ENCODE measurements around the gene CCDC87.
"Not testable (repeated sequence)": the region's sequence is repeated elsewhere in the genome, so short reads cannot be mapped to it uniquely, and the experiment has no call there.

The CCDC87 gene

GRCh38 chr11:66556086-66556485 is 36.8 kb downstream of the CCDC87 start:
- Mint-ChIP-seq H3K4me1 (peaks cover 6% of the 10 kb centered on the region), H3K9me3 (no peaks in the 10 kb centered on the region)

DNA sequence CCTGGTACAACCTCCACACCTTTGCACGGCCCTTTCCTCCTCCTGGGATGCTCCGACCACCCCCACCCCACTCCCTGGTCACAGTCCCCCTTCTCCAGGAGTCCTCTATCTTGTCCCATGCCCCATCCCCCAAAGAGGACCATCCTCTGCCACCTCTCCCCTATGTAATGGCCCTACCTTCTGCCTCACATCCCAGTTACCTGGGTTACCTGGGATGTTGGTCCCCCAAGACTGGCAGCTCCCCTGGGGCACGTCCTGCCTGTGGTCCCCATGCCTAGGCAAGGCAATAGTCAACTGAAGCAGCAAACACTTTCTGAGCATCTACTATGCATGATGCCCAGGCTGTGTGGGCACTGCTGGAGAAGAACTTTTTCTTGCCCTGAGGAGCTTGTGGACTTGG is 37.4 kb downstream of the CCDC87 start:
- no peak for DNase-seq
- no peak overlapping the region for H3K27ac Mint-ChIP-seq
- H3K27me3 Mint-ChIP-seq = peaks cover 33% of the 10 kb centered on the region
- H3K4me3 Mint-ChIP-seq = no peak overlapping the region
- no peak for ATAC-seq
- H3K4me1 Mint-ChIP-seq = peaks cover 6% of the 10 kb centered on the region
- no peaks in the 10 kb centered on the region for H3K9me3 Mint-ChIP-seq

More at GRCh38 chr11:66556086-66556485, 36.8 kb downstream of the CCDC87 start:
- H3K27me3 Mint-ChIP-seq = peaks cover 33% of the 10 kb centered on the region
- H3K4me3 Mint-ChIP-seq = no peak overlapping the region
- ATAC-seq (no peak), DNase-seq (no peak)
- peak overlapping the region in 1 of 2 donors; percentile 74 for H3K27ac Mint-ChIP-seq

- H3K9me3 Mint-ChIP-seq = no peaks in the 10 kb centered on the region
- ATAC-seq (no peak), DNase-seq (no peak)
- peaks cover 6% of the 10 kb centered on the region for H3K4me1 Mint-ChIP-seq
- peaks cover 33% of the 10 kb centered on the region for H3K27me3 Mint-ChIP-seq
- H3K4me3 Mint-ChIP-seq = no peak overlapping the region
- H3K27ac Mint-ChIP-seq = no peak overlapping the region
Observed at GRCh38 chr11:66554602-66555001, 38.3 kb downstream of the CCDC87 start.

- H3K27ac Mint-ChIP-seq = no peak overlapping the region
- DNase-seq (no peak), ATAC-seq (no peak)
- H3K9me3 Mint-ChIP-seq = no peaks in the 10 kb centered on the region
- no peaks in the 10 kb centered on the region for H3K4me1 Mint-ChIP-seq
- H3K27me3 Mint-ChIP-seq = peaks cover 14% of the 10 kb centered on the region
- no peak overlapping the region for H3K4me3 Mint-ChIP-seq
Observed at GRCh38 chr11:66550887-66551286, 42.0 kb downstream of the CCDC87 start.

GRCh38 chr11:66549696-66550095 is 43.2 kb downstream of the CCDC87 start:
- Mint-ChIP-seq H3K9me3 (no peaks in the 10 kb centered on the region), H3K4me3 (no peak overlapping the region), H3K27ac (no peak overlapping the region), H3K4me1 (peaks cover 6% of the 10 kb centered on the region), H3K27me3 (peaks cover 7% of the 10 kb centered on the region)
- no peak for DNase-seq
- ATAC-seq = no peak

GRCh38 chr11:66548774-66549630 is 43.9 kb downstream of the CCDC87 start:
- Mint-ChIP-seq H3K9me3 (no peaks in the 10 kb centered on the region), H3K27ac (no peak overlapping the region), H3K27me3 (peaks cover 7% of the 10 kb centered on the region), H3K4me3 (no peak overlapping the region), H3K4me1 (peaks cover 13% of the 10 kb centered on the region)
- no peak for DNase-seq
- ATAC-seq = no peak

- peaks cover 22% of the 10 kb centered on the region for H3K4me1 Mint-ChIP-seq
- ATAC-seq = no peak
- H3K4me3 Mint-ChIP-seq = no peak overlapping the region
- no peak overlapping the region for H3K27ac Mint-ChIP-seq
- no peaks in the 10 kb centered on the region for H3K9me3 Mint-ChIP-seq
- DNase-seq = no peak
- H3K27me3 Mint-ChIP-seq = peaks cover 7% of the 10 kb centered on the region
Observed at GRCh38 chr11:66548041-66548440, 44.8 kb downstream of the CCDC87 start.

DNA sequence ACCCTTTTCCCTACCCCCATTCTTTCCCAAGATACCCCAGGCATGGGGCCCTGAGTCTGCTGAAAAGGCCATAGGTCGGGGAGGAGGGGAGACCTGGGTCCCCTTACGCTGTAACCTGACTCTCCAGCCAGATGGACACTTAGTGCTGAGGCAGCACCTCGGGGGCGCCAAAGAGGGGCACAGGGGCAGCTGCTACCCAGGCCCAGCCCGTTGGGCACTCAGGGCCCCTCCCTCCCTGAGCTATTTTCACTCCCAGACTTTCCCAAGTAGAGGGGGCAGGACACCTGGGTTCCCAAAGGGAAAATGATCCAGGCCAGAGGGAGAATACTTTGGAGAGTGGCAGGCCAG is 45.2 kb downstream of the CCDC87 start:
- ATAC-seq (no peak), DNase-seq (no peak)
- Mint-ChIP-seq H3K4me1 (peaks cover 26% of the 10 kb centered on the region), H3K27ac (no peak overlapping the region), H3K9me3 (no peaks in the 10 kb centered on the region), H3K4me3 (no peak overlapping the region), H3K27me3 (peaks cover 7% of the 10 kb centered on the region)

DNA sequence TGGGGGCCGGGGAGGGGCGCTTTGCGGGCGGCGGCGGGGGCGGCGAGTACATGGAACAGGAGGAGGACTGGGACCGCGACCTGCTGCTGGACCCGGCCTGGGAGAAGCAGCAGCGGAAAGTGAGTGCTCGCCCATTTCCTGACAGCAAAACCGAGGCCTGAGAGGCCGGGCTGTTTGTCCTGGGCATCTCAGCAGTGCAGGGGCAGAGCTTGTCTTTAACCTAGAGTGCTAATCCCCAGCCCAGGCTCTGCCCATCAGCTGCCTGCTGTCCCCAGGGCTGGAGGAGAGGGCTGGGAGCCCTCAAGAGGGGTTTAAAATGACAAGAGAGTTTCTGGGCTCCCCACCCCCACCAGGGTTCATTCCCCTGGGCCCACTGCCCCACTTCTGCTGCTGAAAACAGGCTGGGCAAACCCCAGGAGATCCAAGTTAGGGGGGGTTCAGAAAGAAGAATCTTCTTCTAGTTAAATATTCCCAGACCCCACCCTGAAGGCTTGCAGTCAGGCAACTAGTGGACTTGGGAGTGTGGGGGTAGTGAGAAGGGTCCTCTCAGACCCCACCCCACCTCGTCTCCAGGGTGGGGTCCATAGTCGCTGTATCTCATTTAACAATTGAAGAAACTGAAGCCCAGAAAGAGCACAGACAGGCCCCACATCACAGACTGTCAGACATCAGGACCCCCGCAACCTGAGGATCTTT is 45.7 kb downstream of the CCDC87 start:
- DNase-seq = no peak
- Mint-ChIP-seq H3K4me3 (peak overlapping the region; percentile 83 to 96), H3K4me1 (peaks cover 32% of the 10 kb centered on the region), H3K27ac (no peak overlapping the region), H3K27me3 (peaks cover 7% of the 10 kb centered on the region), H3K9me3 (no peaks in the 10 kb centered on the region)
- ATAC-seq = no peak

DNA sequence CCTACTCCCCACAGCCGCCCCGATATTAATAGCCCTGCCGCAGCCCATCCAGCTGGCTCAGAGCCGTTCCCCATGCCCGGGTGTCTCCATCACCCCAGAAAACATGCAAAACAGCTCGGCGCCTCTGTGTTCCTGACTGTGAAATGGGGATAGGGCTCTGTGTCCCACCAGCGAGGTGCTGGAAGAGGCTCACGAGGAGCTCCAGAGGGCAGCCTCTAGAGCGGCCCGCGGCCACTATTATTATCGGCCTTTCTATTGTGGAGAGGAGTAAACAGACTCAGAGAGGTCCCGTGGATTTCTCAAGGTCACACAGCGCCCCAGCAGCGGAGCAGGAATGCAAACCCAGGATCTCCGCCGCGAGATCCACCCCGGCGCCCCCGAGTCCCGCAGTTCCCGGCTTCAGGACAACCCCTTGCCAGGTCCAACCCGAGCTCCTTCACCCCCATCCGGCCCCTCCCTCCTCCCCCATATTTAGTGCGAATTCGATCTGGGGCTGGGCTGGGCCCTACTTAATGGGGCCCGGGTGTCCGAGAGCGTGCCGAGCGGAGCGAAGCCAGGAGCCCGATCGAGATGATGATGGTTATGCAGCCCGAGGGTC is 46.4 kb downstream of the CCDC87 start, which contains the start of gene ACTN3:
Gene ACTN3, plus strand, starts transcription at position 536 of the 598 bp plus-strand sequence. Its CDS starts 35 bp downstream, at position 571.
- Mint-ChIP-seq H3K9me3 (no peaks in the 10 kb centered on the region), H3K4me1 (peaks cover 38% of the 10 kb centered on the region), H3K27ac (peak within 1 kb of the TSS in 1 of 2 donors; percentile 57), H3K27me3 (peaks cover 7% of the 10 kb centered on the region), H3K4me3 (peak within 1 kb of the TSS; percentile 83 to 96)
- DNase-seq (no peak), ATAC-seq (no peak)

DNA sequence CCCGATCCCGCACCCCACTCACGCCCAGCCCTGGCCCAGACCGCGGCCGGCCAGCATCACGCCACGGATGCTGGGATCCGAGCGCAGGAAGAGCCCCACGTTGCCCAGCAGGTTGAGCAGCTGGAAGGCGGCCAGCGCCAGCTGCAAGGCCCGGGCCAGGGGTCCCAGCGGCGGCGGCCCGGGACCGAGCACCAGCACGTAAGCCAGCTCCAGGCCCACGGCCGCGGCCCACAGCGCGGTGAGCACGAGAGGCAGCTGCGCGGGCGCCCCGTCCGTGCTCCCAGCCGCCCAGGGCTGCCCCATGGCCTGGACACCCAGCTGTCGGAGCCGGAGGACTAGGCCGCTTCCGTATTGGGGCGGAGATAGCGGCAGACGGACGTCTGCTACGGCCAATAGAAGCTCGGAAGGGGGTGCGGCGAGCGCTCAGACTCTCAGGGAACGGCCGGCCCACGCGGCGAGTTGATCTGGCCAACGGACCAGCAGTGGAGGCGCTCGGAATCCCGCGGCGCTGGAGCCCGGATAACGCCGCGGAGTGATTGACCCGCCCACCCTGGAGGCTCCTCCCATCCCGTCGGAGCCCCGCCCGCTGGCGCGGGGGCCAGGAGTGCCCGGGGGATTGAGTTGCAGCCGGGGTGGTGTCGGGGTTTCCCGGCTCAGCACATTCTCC is 47.0 kb downstream of the CCDC87 start, which contains the start of gene ZDHHC24:
Gene ZDHHC24, minus strand, starts transcription at position 348 of the 667 bp plus-strand sequence. Its CDS starts 45 bp downstream, at position 303.
- ATAC-seq = peak; percentile 90

DNA sequence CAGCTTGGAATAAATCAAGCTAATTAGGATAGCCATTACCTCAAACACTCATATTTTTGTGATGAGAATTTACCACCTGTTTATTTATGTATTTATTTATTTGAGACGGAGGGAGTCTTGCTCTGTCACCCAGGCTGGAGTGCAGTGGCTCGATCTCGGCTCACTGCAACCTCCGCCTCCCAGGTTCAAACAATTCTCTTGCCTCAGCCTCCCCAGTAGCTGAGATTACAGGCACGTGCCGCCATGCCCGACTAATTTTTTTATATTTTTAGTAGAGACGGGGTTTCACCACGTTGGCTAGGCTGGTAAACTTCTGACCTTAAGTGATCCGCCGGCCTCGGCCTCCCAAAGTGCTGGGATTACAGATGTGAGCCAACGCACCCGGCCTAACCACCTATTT is 47.9 kb downstream of the CCDC87 start:
- H3K27me3 Mint-ChIP-seq, H3K27ac Mint-ChIP-seq, ATAC-seq, H3K9me3 Mint-ChIP-seq, DNase-seq: not testable (repeated sequence)
- Mint-ChIP-seq H3K4me1 (peaks cover 41% of the 10 kb centered on the region), H3K4me3 (peak overlapping the region; percentile 83 to 96)

More for the DNA sequence above, 47.0 kb downstream of the CCDC87 start, which contains the start of gene ZDHHC24:
- Mint-ChIP-seq H3K4me3 (peak within 1 kb of the TSS; percentile 83 to 96), H3K27me3 (peaks cover 7% of the 10 kb centered on the region), H3K9me3 (no peaks in the 10 kb centered on the region), H3K27ac (peak within 1 kb of the TSS; percentile 80 to 86), H3K4me1 (peaks cover 41% of the 10 kb centered on the region)
- peak; percentile 90 to 94 for DNase-seq

DNA sequence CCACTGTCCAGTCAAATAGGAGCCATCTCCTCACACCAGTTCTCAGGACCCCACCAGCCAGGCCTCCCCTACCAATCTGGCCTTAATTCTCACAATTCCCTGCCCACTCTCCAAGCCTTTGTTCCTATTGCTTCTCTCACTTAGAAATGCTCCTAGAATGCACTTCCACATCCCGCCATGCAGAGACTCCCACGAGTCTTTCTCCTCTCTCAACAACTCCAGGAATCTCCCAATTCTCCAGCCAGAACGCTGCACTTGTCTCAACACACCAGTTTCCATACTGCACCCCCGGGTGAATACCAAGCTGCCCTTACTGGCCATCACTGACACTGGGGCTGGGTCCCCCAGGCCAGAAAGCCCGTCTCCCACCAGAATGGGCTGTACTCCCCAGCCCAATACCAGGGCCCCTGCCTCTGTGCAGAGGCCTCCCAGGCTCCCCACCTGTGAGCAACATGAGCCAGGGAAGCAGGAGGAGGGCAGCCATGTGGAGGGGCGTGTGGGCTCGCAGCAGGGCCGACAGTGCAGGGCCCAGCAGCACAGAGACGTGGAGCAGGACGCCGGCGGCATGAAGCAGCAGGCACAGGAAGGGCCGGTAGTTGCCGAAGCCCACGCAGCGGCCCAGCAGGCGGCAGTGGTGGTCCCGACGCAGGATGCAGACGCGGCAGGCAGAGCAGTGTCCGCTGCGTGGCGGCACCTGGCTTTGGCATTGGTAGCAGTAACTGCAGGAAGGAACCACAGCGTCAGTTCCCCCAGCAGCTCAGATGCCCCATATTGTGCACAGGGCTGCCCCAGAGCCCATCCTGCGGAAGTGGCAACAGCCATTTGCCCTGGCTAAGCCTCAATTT is 49.4 kb downstream of the CCDC87 start:
- ATAC-seq (peak; percentile 81), DNase-seq (peak; percentile 65 to 80)
- Mint-ChIP-seq H3K4me3 (peak overlapping the region; percentile 75 to 79), H3K9me3 (no peaks in the 10 kb centered on the region), H3K27ac (peak overlapping the region in 1 of 2 donors; percentile 89), H3K4me1 (peaks cover 41% of the 10 kb centered on the region), H3K27me3 (no peaks in the 10 kb centered on the region)

- ATAC-seq (no peak), DNase-seq (no peak)
- Mint-ChIP-seq H3K9me3 (no peaks in the 10 kb centered on the region), H3K27ac (peak overlapping the region in 1 of 2 donors; percentile 17), H3K27me3 (no peaks in the 10 kb centered on the region), H3K4me1 (peaks cover 41% of the 10 kb centered on the region), H3K4me3 (no peak overlapping the region)
Observed at GRCh38 chr11:66542362-66542761, 50.5 kb downstream of the CCDC87 start.

Measured in stimulated activated naive CD8-positive, alpha-beta T cell treated with anti-CD3 and anti-CD28 coated beads, Interleukin-15, amount 100 ng/mL, for 72 hours (primary cell).